Tibial artery (tissue), 4 donors: Measurements from ENCODE around the gene DMRT1.
"Not testable (repeated sequence)": the region's sequence is repeated elsewhere in the genome, so short reads cannot be mapped to it uniquely, and the experiment has no call there.

Source experiments
- DNase-seq, 2 donors: peaks; one replicate each; pipeline ENCODE4 v3.0.0-alpha.2; 2019
- H3K27ac ChIP-seq, 2 donors: fragments of 200-600 bp; sonication (generic) in 1 of 2; 1 replicate in 1 of 2; 2 replicates in 1 of 2; pipeline ENCODE4 v1.5.1; 2018 to 2019; ENCODE audit warnings: mild to moderate bottlenecking in 1 of 2
- H3K27me3 ChIP-seq, 2 donors: fragments of 200-600 bp; sonication (generic) in 1 of 2; one replicate each; pipeline versions ENCODE4 v1.5.1 to v1.6.0; 2016 to 2019
- H3K36me3 ChIP-seq, 3 donors: fragments of 200-600 bp; sonication (generic) in 2 of 3; one replicate each; pipeline ENCODE4 v1.5.1; 2016 to 2019; ENCODE audit warnings: mild to moderate bottlenecking in 2 of 3
- H3K4me1 ChIP-seq, 4 donors: fragments of 200-600 bp; sonication (generic) in 2 of 4; 1 replicate in 3 of 4; 2 replicates in 1 of 4; pipeline ENCODE4 v1.5.1; 2016 to 2019
- H3K4me3 ChIP-seq, 2 donors: fragments of 200-600 bp; sonication (generic) in 1 of 2; 1 replicate in 1 of 2; 2 replicates in 1 of 2; pipeline ENCODE4 v1.5.1; 2018 to 2019; ENCODE audit warnings: mild to moderate bottlenecking in 2 of 2
- H3K9me3 ChIP-seq, 3 donors: fragments of 200-600 bp; sonication (generic) in 1 of 3; one replicate each; pipeline ENCODE4 v1.5.1; 2016 to 2019
- CTCF ChIP-seq, 2 experiments: fragments of 200-600 bp in 1 of 2; fragments of 450-650 bp in 1 of 2; IDR thresholded peaks; one replicate each; pipeline ENCODE4 v1.5.1; 2017 to 2019; ENCODE audit warnings: antibody characterized with exemption in 2 of 2, mild to moderate bottlenecking in 1 of 2, moderate library complexity in 1 of 2
- intact Hi-C: fragments of 100-400 bp; cut with DNase I; formaldehyde crosslinking; loops from one replicate; pipeline ENCODE4 v1.15.0; 2023; ENCODE audit warnings: low total_unique reads

Gene DMRT1

GRCh38 chr9:846852-847251, 5.4 kb downstream of the DMRT1 start:
- intact Hi-C loops = no loop called here
- Histone ChIP-seq H3K27me3 (peaks cover 0 to 68% of the 10 kb centered on the region in 2 donors), H3K4me1 (peaks cover 0 to 11% (median 2%) of the 10 kb centered on the region in 4 donors), H3K4me3 (no peak overlapping the region), H3K27ac (no peak overlapping the region), H3K9me3 (no peaks in the 10 kb centered on the region), H3K36me3 (no peaks in the 10 kb centered on the region)
- no peak for TF ChIP-seq CTCF (IDR thresholded peaks at IDR 0.05)
- DNase-seq = no peak

- H3K4me1 ChIP-seq = peaks cover 0 to 6% (median 2%) of the 10 kb centered on the region in 4 donors
- no peak for TF ChIP-seq CTCF (IDR thresholded peaks at IDR 0.05)
- no peak overlapping the region for H3K4me3 ChIP-seq
- H3K27me3 ChIP-seq = peaks cover 0 to 63% of the 10 kb centered on the region in 2 donors
- no peaks in the 10 kb centered on the region for H3K9me3 ChIP-seq
- no peaks in the 10 kb centered on the region for H3K36me3 ChIP-seq
- intact Hi-C loops = no loop called here
- H3K27ac ChIP-seq = no peak overlapping the region
- DNase-seq = no peak
These were observed 6.0 kb downstream of the DMRT1 start for GRCh38 chr9:847505-847904.

- H3K9me3 ChIP-seq = no peaks in the 10 kb centered on the region
- intact Hi-C loops = no loop called here
- no peak for DNase-seq
These were observed 7.9 kb downstream of the DMRT1 start for GRCh38 chr9:849431-849830.

GRCh38 chr9:852539-852938, 11.0 kb downstream of the DMRT1 start:
- H3K36me3 ChIP-seq = no peaks in the 10 kb centered on the region
- no peaks in the 10 kb centered on the region for H3K9me3 ChIP-seq
- peaks cover 0 to 13% of the 10 kb centered on the region in 2 donors for H3K27me3 ChIP-seq
- H3K4me1 ChIP-seq = no peaks in the 10 kb centered on the region
- no peak overlapping the region for H3K4me3 ChIP-seq
- no peak overlapping the region for H3K27ac ChIP-seq
- no peak for TF ChIP-seq CTCF (IDR thresholded peaks at IDR 0.05)
- no peak for DNase-seq
- intact Hi-C loops = no loop called here

More at GRCh38 chr9:849431-849830, 7.9 kb downstream of the DMRT1 start:
- Histone ChIP-seq H3K36me3 (no peaks in the 10 kb centered on the region), H3K4me3 (no peak overlapping the region), H3K27ac (no peak overlapping the region), H3K4me1 (no peaks in the 10 kb centered on the region), H3K27me3 (peaks cover 0 to 43% of the 10 kb centered on the region in 2 donors)
- no peak for TF ChIP-seq CTCF (IDR thresholded peaks at IDR 0.05)

- H3K9me3 ChIP-seq = no peaks in the 10 kb centered on the region
- no peaks in the 10 kb centered on the region for H3K4me1 ChIP-seq
- no peak for DNase-seq
- no peak for TF ChIP-seq CTCF (IDR thresholded peaks at IDR 0.05)
- H3K27me3 ChIP-seq = no peaks in the 10 kb centered on the region
- H3K27ac ChIP-seq = no peak overlapping the region
- intact Hi-C loops = no loop called here
- H3K36me3 ChIP-seq = no peaks in the 10 kb centered on the region
- no peak overlapping the region for H3K4me3 ChIP-seq
These were observed 17.8 kb downstream of the DMRT1 start for GRCh38 chr9:859251-859650.

GRCh38 chr9:860706-861105, 19.2 kb downstream of the DMRT1 start:
- Histone ChIP-seq H3K27me3 (no peaks in the 10 kb centered on the region), H3K4me3 (no peak overlapping the region), H3K4me1 (no peaks in the 10 kb centered on the region), H3K36me3 (no peaks in the 10 kb centered on the region), H3K9me3 (no peaks in the 10 kb centered on the region), H3K27ac (no peak overlapping the region)
- intact Hi-C loops = no loop called here
- TF ChIP-seq CTCF (IDR thresholded peaks at IDR 0.05) = no peak
- DNase-seq = no peak

GRCh38 chr9:861525-861924, 20.0 kb downstream of the DMRT1 start:
- intact Hi-C loops, H3K27ac ChIP-seq, DNase-seq, H3K9me3 ChIP-seq, H3K27me3 ChIP-seq, H3K4me3 ChIP-seq, H3K36me3 ChIP-seq, H3K4me1 ChIP-seq: not testable (repeated sequence)
